CD14-positive monocyte (primary cell): Measurements from ENCODE around the gene TNKS1BP1. TPM values are rescaled to one million over a fixed set of nuclear protein-coding genes. Genes with fewer than 3 reads are reported as not detected.

ENCODE experiments used
- DNase-seq, 3 donors: peaks; one replicate each; pipeline ENCODE4 v3.0.0-alpha.2; 2011 to 2022
- H2AFZ ChIP-seq: 2 replicates; pipeline ENCODE4 v1.6.0; 2012; ENCODE audit warnings: mild to moderate bottlenecking, low read depth, low read length, inconsistent platforms; ENCODE audit not compliant: insufficient read depth, poor library complexity, severe bottlenecking
- H3K27ac ChIP-seq, 2 donors: 1 replicate in 1 of 2; 2 replicates in 1 of 2; pipeline ENCODE4 v1.5.1; 2012 to 2013; ENCODE audit warnings: low read length in 2 of 2, control low read depth in 1 of 2, inconsistent platforms in 1 of 2, low read depth in 1 of 2, mild to moderate bottlenecking in 1 of 2
- H3K27me3 ChIP-seq, 2 donors: one replicate each; pipeline versions ENCODE4 v1.6.0 to v1.6.1; 2011 to 2013; ENCODE audit warnings: low read length in 2 of 2; ENCODE audit not compliant: control insufficient read depth in 2 of 2, insufficient read depth in 2 of 2
- H3K36me3 ChIP-seq, 2 donors: replicated peaks in 1 of 2; 1 replicate in 1 of 2; 2 replicates in 1 of 2; pipeline versions ENCODE4 v1.5.1 to v1.6.1; 2012 to 2013; ENCODE audit warnings: low read length in 2 of 2, control low read depth in 1 of 2, inconsistent platforms in 1 of 2, mild to moderate bottlenecking in 1 of 2; ENCODE audit not compliant: insufficient read depth in 2 of 2, control insufficient read depth in 1 of 2
- H3K4me1 ChIP-seq, 2 donors: 1 replicate in 1 of 2; 2 replicates in 1 of 2; pipeline versions ENCODE4 v1.5.1 to v1.6.1; 2012 to 2013; ENCODE audit warnings: low read length in 2 of 2, control low read depth in 1 of 2, inconsistent platforms in 1 of 2, mild to moderate bottlenecking in 1 of 2, moderate library complexity in 1 of 2; ENCODE audit not compliant: insufficient read depth in 2 of 2, control insufficient read depth in 1 of 2
- H3K4me2 ChIP-seq: replicated peaks from 2 replicates; pipeline ENCODE3; 2012; ENCODE audit warnings: low read length, moderate library complexity, mild to moderate bottlenecking; ENCODE audit not compliant: poor library complexity, severe bottlenecking; ENCODE audit errors: extremely low read depth
- H3K4me3 ChIP-seq, 3 experiments: fragments of 200-600 bp in 1 of 3; sonication (generic) in 1 of 3; replicated peaks in 1 of 3; 1 replicate in 2 of 3; 2 replicates in 1 of 3; pipeline ENCODE4 v1.5.1; 2011 to 2013; ENCODE audit warnings: low read length in 3 of 3, mild to moderate bottlenecking in 3 of 3, control low read depth in 2 of 3, low read depth in 2 of 3, inconsistent platforms in 1 of 3, moderate library complexity in 1 of 3
- H3K79me2 ChIP-seq: 2 replicates; pipeline ENCODE4 v1.6.0; 2012; ENCODE audit warnings: mild to moderate bottlenecking, control low read depth, inconsistent platforms, low read length, moderate library complexity; ENCODE audit not compliant: insufficient read depth
- H3K9ac ChIP-seq: 2 replicates; pipeline ENCODE4 v1.6.0; 2017; ENCODE audit warnings: low read length, mild to moderate bottlenecking; ENCODE audit not compliant: insufficient read depth, poor library complexity, severe bottlenecking
- H3K9me3 ChIP-seq, 2 donors: replicated peaks in 1 of 2; 1 replicate in 1 of 2; 2 replicates in 1 of 2; pipeline versions ENCODE4 v1.5.1 to v1.6.1; 2012 to 2013; ENCODE audit warnings: low read length in 2 of 2, control low read depth in 1 of 2; ENCODE audit not compliant: control insufficient read depth in 1 of 2, insufficient read depth in 1 of 2
- H4K20me1 ChIP-seq: 2 replicates; pipeline ENCODE4 v1.6.0; 2012; ENCODE audit warnings: mild to moderate bottlenecking, low read length, control low read depth, moderate library complexity; ENCODE audit not compliant: insufficient read depth
- H3K27ac Mint-ChIP-seq, 7 donors: one replicate each; pipeline ENCODE4 v1.8.0; 2020; ENCODE audit warnings: mild to moderate bottlenecking in 7 of 7, mixed read lengths in 7 of 7, moderate library complexity in 6 of 7, inconsistent platforms in 2 of 7
- H3K27me3 Mint-ChIP-seq, 3 donors: one replicate each; pipeline ENCODE4 v1.8.0; 2021 to 2022; ENCODE audit warnings: low read depth in 3 of 3, mild to moderate bottlenecking in 3 of 3, mixed read lengths in 3 of 3, moderate library complexity in 3 of 3, inconsistent platforms in 1 of 3
- H3K36me3 Mint-ChIP-seq, 2 donors: one replicate each; pipeline ENCODE4 v1.8.0; 2020; ENCODE audit warnings: mixed read lengths in 2 of 2, inconsistent platforms in 1 of 2, mild to moderate bottlenecking in 1 of 2
- H3K4me1 Mint-ChIP-seq: one replicate; pipeline ENCODE4 v1.8.0; 2020; ENCODE audit warnings: mild to moderate bottlenecking, mixed read lengths
- H3K4me3 Mint-ChIP-seq, 2 donors: one replicate each; pipeline ENCODE4 v1.8.0; 2020; ENCODE audit warnings: mild to moderate bottlenecking in 2 of 2, mixed read lengths in 2 of 2, moderate library complexity in 1 of 2
- H3K9me3 Mint-ChIP-seq, 7 donors: one replicate each; pipeline ENCODE4 v1.8.0; 2020 to 2022; ENCODE audit warnings: mixed read lengths in 7 of 7, mild to moderate bottlenecking in 6 of 7, moderate library complexity in 6 of 7, inconsistent platforms in 2 of 7
- WGBS: methylation state at CpG from one replicate; pipeline ENCODE4 v1.1.5; 2013; ENCODE audit warnings: missing lambda C conversion rate; ENCODE audit not compliant: insufficient coverage; 5-methylcytosine and 5-hydroxymethylcytosine counted together
- intact Hi-C, 2 donors: fragments of 100-400 bp; cut with micrococcal nuclease; formaldehyde crosslinking; loops; one replicate each; pipeline versions ENCODE4 v1.15.0 to v1.15.1; 2023
- polyA plus RNA-seq, 3 donors: library from polyadenylated mRNA; depleted of rRNA in 1 of 3; unstranded in 2 of 3; stranded (reverse) in 1 of 3; fragments of 300-500 nt in 2 of 3; fragments of >200 nt in 1 of 3; fragmentation: Illumina TruSeq in 2 of 3; gene quantifications; 1 replicate in 2 of 3; 2 replicates in 1 of 3; pipeline ENCODE4 v1.2.3, GENCODE V29; 2012 to 2021
- TF ChIP-seq, protein P1 (sequence below): fragments of 200-600 bp; IDR thresholded peaks from one replicate; pipeline ENCODE4 v1.8.0; 2022; ENCODE audit warnings: antibody characterized with exemption, mild to moderate bottlenecking

The TNKS1BP1 gene
- polyA plus RNA-seq, 3 donors: 0.29 to 1.2 (median 0.50) TPM

DNA sequence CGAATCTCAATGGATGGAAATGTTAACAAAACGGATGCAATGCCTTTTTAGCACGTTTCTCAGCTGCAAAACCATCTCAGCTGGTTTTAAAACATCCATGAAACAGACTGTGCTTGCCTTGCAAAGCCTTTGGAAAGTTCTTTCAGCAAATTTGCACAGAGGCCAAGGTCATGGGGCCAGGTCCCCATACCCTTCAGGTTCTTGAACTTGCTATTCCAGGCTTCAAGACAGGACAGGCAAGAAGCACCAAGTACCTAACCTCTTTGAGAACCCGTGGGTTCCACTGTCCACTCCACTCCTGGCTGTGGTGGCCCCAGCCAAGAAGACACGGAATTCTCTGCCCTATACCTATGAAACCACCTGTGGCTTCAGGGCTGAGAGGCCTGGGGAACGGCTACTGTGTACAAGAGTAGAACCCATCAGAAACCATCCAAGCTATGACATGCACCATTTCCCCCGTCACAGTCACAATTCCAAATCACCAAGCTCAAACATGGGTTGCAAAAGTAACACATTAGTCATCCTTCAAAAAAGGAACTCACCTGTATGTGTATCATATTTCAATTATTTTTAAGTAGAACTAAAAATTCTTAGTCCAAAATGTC is 17.0 kb downstream of the TNKS1BP1 start:
- H3K4me1 ChIP-seq: peaks cover 19 to 22% of the 10 kb centered on the region in 2 donors
- WGBS: 88% methylated on average over 6 of the region's 7 CpGs
- Mint-ChIP-seq H3K27me3 (peaks cover 4 to 10% (median 9%) of the 10 kb centered on the region in 3 donors), H3K36me3 (peaks cover 0 to 2% of the 10 kb centered on the region in 2 donors), H3K27ac (peak overlapping the region in 1 of 7 donors; percentile 24), H3K4me3 (no peak overlapping the region), H3K4me1 (peaks cover 30% of the 10 kb centered on the region), H3K9me3 (no peaks in the 10 kb centered on the region)
- intact Hi-C loops: no loop called here
- H3K79me2 ChIP-seq: no peaks in the 10 kb centered on the region
- no peak overlapping the region for H3K4me2 ChIP-seq
- no peaks in the 10 kb centered on the region for H3K36me3 ChIP-seq
- DNase-seq: peak in 1 of 3 donors; percentile 30
- no peaks in the 10 kb centered on the region for H3K27me3 ChIP-seq
- no peak overlapping the region for H3K9ac ChIP-seq
- no peak overlapping the region for H3K27ac ChIP-seq
- no peaks in the 10 kb centered on the region for H4K20me1 ChIP-seq
- no peaks in the 10 kb centered on the region for H3K9me3 ChIP-seq
- H2AFZ ChIP-seq: no peak overlapping the region
- no peak overlapping the region for H3K4me3 ChIP-seq
- TF ChIP-seq, protein P1, sequence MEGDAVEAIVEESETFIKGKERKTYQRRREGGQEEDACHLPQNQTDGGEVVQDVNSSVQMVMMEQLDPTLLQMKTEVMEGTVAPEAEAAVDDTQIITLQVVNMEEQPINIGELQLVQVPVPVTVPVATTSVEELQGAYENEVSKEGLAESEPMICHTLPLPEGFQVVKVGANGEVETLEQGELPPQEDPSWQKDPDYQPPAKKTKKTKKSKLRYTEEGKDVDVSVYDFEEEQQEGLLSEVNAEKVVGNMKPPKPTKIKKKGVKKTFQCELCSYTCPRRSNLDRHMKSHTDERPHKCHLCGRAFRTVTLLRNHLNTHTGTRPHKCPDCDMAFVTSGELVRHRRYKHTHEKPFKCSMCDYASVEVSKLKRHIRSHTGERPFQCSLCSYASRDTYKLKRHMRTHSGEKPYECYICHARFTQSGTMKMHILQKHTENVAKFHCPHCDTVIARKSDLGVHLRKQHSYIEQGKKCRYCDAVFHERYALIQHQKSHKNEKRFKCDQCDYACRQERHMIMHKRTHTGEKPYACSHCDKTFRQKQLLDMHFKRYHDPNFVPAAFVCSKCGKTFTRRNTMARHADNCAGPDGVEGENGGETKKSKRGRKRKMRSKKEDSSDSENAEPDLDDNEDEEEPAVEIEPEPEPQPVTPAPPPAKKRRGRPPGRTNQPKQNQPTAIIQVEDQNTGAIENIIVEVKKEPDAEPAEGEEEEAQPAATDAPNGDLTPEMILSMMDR: no peak

DNA sequence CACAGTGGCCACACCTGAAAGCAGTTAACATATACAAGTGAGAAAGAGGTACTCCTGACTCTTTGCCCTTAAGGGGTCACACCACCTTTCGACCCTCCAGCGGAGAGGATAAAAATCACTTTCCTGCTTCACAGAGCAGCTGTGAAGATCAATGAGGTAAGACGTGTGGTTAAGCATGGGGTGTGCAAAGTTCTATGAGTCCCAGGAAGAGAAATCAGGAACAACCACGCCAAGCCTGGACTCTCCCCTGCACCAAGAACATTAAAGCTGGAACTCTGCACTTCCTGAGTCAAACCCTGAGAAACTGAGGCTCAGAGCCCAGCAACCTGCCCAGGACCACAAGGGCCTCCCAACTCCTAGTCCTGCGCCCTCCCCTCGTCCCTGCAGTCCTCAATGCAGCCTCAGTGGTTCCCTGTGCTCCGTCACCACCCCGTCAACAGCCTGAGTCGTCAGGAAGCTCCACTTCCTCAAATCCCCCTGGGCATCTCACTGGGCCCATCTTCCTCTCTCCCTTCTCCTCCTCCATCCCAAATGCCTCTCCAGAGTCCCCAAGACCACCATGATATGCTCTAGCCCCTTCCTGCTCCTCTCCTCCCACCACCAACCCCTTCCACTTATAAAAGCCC is 17.7 kb downstream of the TNKS1BP1 start:
- H3K9me3 ChIP-seq: no peaks in the 10 kb centered on the region
- Mint-ChIP-seq H3K4me1 (peaks cover 28% of the 10 kb centered on the region), H3K4me3 (peak overlapping the region; percentile 65 to 92), H3K9me3 (no peaks in the 10 kb centered on the region), H3K27me3 (peaks cover 4 to 9% (median 8%) of the 10 kb centered on the region in 3 donors), H3K36me3 (no peaks in the 10 kb centered on the region), H3K27ac (peak overlapping the region in 5 of 7 donors; percentile 37 to 81 (median 68))
- peak overlapping the region; percentile 75 for H2AFZ ChIP-seq
- H3K4me3 ChIP-seq: peak overlapping the region in 1 of 3 experiments; percentile 66
- H3K27me3 ChIP-seq: no peaks in the 10 kb centered on the region
- WGBS: 12% methylated on average over 6 of the region's 9 CpGs
- H3K36me3 ChIP-seq: no peaks in the 10 kb centered on the region
- H3K4me2 ChIP-seq: peak overlapping the region; percentile 70
- H4K20me1 ChIP-seq: no peaks in the 10 kb centered on the region
- H3K4me1 ChIP-seq: peaks cover 19 to 21% of the 10 kb centered on the region in 2 donors
- H3K27ac ChIP-seq: no peak overlapping the region
- H3K79me2 ChIP-seq: no peaks in the 10 kb centered on the region
- intact Hi-C loops: no loop called here
- H3K9ac ChIP-seq: no peak overlapping the region
- peak; percentile 20 to 70 (median 27) for DNase-seq
- TF ChIP-seq, protein P1: no peak
